K562 (cell line): ENCODE results near the gene AGAP6. TPM values are rescaled to one million over a fixed set of nuclear protein-coding genes. Genes with fewer than 3 reads are reported as not detected.

Experiments
- ZBTB26 ChIP-seq: fragments of 450-650 bp; formaldehyde crosslinking; IDR thresholded peaks from 2 replicates; pipeline ENCODE4 v1.4.0; 2022; ENCODE audit warnings: missing genetic modification characterization
- polyA plus RNA-seq, 8 experiments: library from polyadenylated mRNA; depleted of rRNA in 4 of 8; stranded (reverse) in 5 of 8; unstranded in 3 of 8; fragments of >200 nt; fragmentation: Nextera tagmentation in 2 of 8; fragmentation: Illumina TruSeq in 1 of 8; extraction: Ambion mirVana in 2 of 8; extraction: Trizol in 1 of 8; gene quantifications; 2 replicates each; pipeline versions ENCODE4 v1.2.1 to v1.2.3, GENCODE V29; 2011 to 2014; ENCODE audit warnings: inconsistent platforms in 1 of 8, missing spikeins in 1 of 8
- total RNA-seq, 7 experiments: library from RNA; depleted of rRNA in 6 of 7; stranded (reverse); fragments of >200 nt in 6 of 7; fragmentation: Illumina TruSeq in 2 of 7; extraction: Trizol in 2 of 7; gene quantifications; 2 replicates each; pipeline versions ENCODE4 v1.2.1 to v1.2.3, GENCODE V29; 2011 to 2021; ENCODE audit warnings: low replicate concordance in 1 of 7
- TF ChIP-seq, protein P1 (sequence below), 2 experiments: fragments of 450-650 bp in 1 of 2; sonication (generic) in 1 of 2; formaldehyde crosslinking in 1 of 2; IDR thresholded peaks; 2 replicates each; pipeline versions ENCODE4 v1.7.1 to v1.9.0; 2016 to 2022; ENCODE audit warnings: inconsistent platforms in 1 of 2, mild to moderate bottlenecking in 1 of 2, missing genetic modification reagents in 1 of 2

Gene AGAP6
- total and polyA plus RNA-seq, 9 of the 15 experiments (the other 6 are each of a cell fraction or from before 2014, with no cell fraction given) = 1.0 to 46.8 (median 18.3) TPM

GRCh38 chr10:50025627-50026026, 37.4 kb downstream of the AGAP6 start (continued):
- TF ChIP-seq, protein P1, sequence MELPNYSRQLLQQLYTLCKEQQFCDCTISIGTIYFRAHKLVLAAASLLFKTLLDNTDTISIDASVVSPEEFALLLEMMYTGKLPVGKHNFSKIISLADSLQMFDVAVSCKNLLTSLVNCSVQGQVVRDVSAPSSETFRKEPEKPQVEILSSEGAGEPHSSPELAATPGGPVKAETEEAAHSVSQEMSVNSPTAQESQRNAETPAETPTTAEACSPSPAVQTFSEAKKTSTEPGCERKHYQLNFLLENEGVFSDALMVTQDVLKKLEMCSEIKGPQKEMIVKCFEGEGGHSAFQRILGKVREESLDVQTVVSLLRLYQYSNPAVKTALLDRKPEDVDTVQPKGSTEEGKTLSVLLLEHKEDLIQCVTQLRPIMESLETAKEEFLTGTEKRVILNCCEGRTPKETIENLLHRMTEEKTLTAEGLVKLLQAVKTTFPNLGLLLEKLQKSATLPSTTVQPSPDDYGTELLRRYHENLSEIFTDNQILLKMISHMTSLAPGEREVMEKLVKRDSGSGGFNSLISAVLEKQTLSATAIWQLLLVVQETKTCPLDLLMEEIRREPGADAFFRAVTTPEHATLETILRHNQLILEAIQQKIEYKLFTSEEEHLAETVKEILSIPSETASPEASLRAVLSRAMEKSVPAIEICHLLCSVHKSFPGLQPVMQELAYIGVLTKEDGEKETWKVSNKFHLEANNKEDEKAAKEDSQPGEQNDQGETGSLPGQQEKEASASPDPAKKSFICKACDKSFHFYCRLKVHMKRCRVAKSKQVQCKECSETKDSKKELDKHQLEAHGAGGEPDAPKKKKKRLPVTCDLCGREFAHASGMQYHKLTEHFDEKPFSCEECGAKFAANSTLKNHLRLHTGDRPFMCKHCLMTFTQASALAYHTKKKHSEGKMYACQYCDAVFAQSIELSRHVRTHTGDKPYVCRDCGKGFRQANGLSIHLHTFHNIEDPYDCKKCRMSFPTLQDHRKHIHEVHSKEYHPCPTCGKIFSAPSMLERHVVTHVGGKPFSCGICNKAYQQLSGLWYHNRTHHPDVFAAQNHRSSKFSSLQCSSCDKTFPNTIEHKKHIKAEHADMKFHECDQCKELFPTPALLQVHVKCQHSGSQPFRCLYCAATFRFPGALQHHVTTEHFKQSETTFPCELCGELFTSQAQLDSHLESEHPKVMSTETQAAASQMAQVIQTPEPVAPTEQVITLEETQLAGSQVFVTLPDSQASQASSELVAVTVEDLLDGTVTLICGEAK (IDR thresholded peaks at IDR 0.05) = no peak
- TF ChIP-seq, protein P1 (CRISPR knock-in tag; IDR thresholded peaks at IDR 0.05) = no peak
- no peak for TF ChIP-seq ZBTB26 (CRISPR knock-in tag)
- TF ChIP-seq, all 486 proteins: peak for 0
